ENCODE data around the gene PGAM1.

Gene PGAM1

GRCh38 chr10:97445357-97445721 lies 19.3 kb downstream of the PGAM1 start:
- Histone ChIP-seq H3K4me3 (ENCODE audit: low read depth, low read length) (peak overlapping the region; percentile 75), H3K9ac (no peak overlapping the region), H2AFZ (peak overlapping the region; percentile 82), H3K27ac (peak overlapping the region; percentile 68), H3K4me1 (peaks cover 4% of the 10 kb centered on the region), H3K79me2 (peaks cover 27% of the 10 kb centered on the region), H3K4me2 (ENCODE audit: low read length) (peak overlapping the region; percentile 76), H3K9me3 (ENCODE audit: control insufficient read depth, low read length) (no peaks in the 10 kb centered on the region), H3K27me3 (ENCODE audit: control insufficient read depth, insufficient read depth, low read length) (no peaks in the 10 kb centered on the region), H3K36me3 (ENCODE audit: control insufficient read depth, insufficient read depth, low read length) (no peaks in the 10 kb centered on the region)
- TF ChIP-seq CTCF (IDR thresholded peaks at IDR 0.05): no peak

- Histone ChIP-seq H3K9ac (peak within 1 kb of the TSS; percentile 22), H3K27ac (peak within 1 kb of the TSS; percentile 68), H3K9me3 (ENCODE audit: control insufficient read depth, low read length) (no peaks in the 10 kb centered on the region), H3K4me3 (ENCODE audit: low read depth, low read length) (peak within 1 kb of the TSS; percentile 75), H3K4me1 (peaks cover 4% of the 10 kb centered on the region), H3K27me3 (ENCODE audit: control insufficient read depth, insufficient read depth, low read length) (no peaks in the 10 kb centered on the region), H3K36me3 (ENCODE audit: control insufficient read depth, insufficient read depth, low read length) (no peaks in the 10 kb centered on the region), H2AFZ (peak within 1 kb of the TSS; percentile 82), H3K79me2 (peaks cover 33% of the 10 kb centered on the region), H3K4me2 (ENCODE audit: low read length) (peak within 1 kb of the TSS; percentile 77)
- TF ChIP-seq CTCF (IDR thresholded peaks at IDR 0.05): no peak
Measured at GRCh38 chr10:97445722-97446639, 20.0 kb downstream of the PGAM1 start, which contains the start of the genes EXOSC1 and ZDHHC16. TSS of gene EXOSC1 (minus strand) at chr10:97446006. CDS start at chr10:97445985, 21 bp downstream. TSS of gene ZDHHC16 (plus strand) at chr10:97446175. CDS start at chr10:97451676, 5,501 bp downstream.

- H3K36me3 ChIP-seq (ENCODE audit: control insufficient read depth, insufficient read depth, low read length): no peaks in the 10 kb centered on the region
- no peak overlapping the region for H3K4me3 ChIP-seq (ENCODE audit: low read depth, low read length)
- H2AFZ ChIP-seq: no peak overlapping the region
- peaks cover 42% of the 10 kb centered on the region for H3K79me2 ChIP-seq
- no peak for TF ChIP-seq CTCF (IDR thresholded peaks at IDR 0.05)
- H3K9me3 ChIP-seq (ENCODE audit: control insufficient read depth, low read length): no peaks in the 10 kb centered on the region
- peaks cover 7% of the 10 kb centered on the region for H3K4me1 ChIP-seq
- H3K4me2 ChIP-seq (ENCODE audit: low read length): no peak overlapping the region
- H3K9ac ChIP-seq: no peak overlapping the region
- no peak overlapping the region for H3K27ac ChIP-seq
- H3K27me3 ChIP-seq (ENCODE audit: control insufficient read depth, insufficient read depth, low read length): no peaks in the 10 kb centered on the region
Measured at GRCh38 chr10:97450828-97451227, 24.8 kb downstream of the PGAM1 start.

GRCh38 chr10:97451605-97452004 lies 25.6 kb downstream of the PGAM1 start:
- no peak overlapping the region for H3K4me3 ChIP-seq (ENCODE audit: low read depth, low read length)
- H2AFZ ChIP-seq: no peak overlapping the region
- no peak overlapping the region for H3K27ac ChIP-seq
- H3K4me1 ChIP-seq: peaks cover 7% of the 10 kb centered on the region
- no peak for TF ChIP-seq CTCF (IDR thresholded peaks at IDR 0.05)
- H3K4me2 ChIP-seq (ENCODE audit: low read length): no peak overlapping the region
- no peaks in the 10 kb centered on the region for H3K9me3 ChIP-seq (ENCODE audit: control insufficient read depth, low read length)
- H3K79me2 ChIP-seq: peaks cover 37% of the 10 kb centered on the region
- H3K27me3 ChIP-seq (ENCODE audit: control insufficient read depth, insufficient read depth, low read length): no peaks in the 10 kb centered on the region
- H3K9ac ChIP-seq: no peak overlapping the region
- H3K36me3 ChIP-seq (ENCODE audit: control insufficient read depth, insufficient read depth, low read length): no peaks in the 10 kb centered on the region

Data from parathyroid adenoma (tissue), 2 donors.